GM19099 (cell line): ENCODE data around the gene RNF114.

Experiments used
- POLR2A ChIP-seq: IDR thresholded peaks from 3 replicates; pipeline ENCODE4 v1.6.1; 2011; ENCODE audit warnings: low read depth; ENCODE audit not compliant: insufficient read length; ENCODE audit errors: extremely low read depth

RNF114 gene

DNA sequence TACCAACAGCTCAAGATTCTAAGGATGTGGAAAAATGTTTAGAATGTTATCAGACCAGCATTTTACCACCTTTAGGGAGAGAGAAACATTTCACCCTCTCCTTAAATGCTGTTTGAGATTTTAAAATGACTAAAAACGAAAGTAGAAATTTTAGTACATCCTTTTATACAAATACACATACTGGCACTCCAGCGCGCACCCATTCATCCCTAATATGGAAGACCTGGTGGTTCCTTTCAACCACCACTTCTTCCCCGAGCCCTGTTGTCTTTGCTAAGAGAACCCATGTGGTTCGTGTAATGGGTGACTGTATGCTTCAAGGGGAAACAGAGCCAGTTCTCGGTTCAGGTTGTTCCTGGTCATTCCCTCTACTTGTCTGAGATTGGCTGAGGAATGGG is 42.1 kb upstream of the RNF114 start:
- TF ChIP-seq POLR2A: no peak

DNA sequence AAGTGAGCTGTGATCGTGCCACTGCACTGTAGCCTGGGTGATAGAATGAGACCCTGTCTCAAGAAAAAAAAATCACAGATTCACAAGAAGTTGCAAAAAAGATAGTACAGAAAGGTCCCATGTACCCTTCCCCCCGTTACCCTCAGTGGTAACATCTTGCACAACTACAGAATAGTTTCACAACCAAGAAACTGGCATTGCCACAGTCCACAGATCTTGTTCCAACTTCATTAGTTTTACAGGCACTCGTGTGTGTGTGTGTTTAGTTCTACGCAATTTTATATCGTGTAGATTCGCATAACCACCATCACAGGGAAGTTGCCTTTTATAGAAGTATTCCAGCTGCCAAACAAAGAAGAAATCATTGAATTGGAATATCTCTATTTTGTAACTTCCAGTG is 40.0 kb upstream of the RNF114 start:
- TF ChIP-seq POLR2A: no peak

DNA sequence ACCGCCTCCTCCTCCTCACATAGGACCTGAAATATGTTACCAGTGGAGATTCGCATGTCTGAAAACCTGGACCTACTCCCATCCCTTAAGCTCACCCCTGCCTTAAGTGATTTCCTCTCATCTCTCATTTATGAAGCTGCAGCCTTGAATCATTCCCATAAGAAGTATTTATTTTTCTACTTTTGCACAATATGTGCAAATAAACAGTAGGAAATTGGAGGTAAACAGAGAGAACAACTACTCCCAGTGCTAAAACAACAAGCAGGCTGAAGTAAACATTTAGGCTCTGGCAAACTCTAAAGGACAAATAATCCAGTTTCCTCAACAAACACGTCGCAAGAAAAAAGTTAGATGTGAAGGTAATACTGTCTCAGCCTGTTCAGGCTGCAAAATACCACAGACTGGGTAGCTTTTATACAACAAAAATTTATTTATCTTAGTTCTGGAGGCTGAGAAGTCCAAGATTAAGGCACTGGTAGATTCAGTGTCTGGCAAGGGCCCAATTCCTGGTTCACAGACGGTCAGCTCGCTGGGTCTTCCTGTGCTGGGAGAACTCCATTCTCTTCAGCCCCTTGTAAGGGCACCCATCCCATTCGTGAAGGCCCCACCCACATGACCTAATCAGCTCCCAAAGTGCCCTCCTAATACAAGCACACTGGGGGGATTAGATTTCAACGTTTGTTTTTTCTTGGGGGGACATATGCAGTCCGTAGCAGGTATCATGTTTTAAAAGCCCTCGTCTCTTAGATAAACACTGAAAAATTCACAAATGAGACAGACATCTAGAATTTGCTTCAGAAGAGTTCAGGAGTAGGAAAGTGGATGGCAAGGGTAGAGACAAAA is 36.4 kb upstream of the RNF114 start:
- TF ChIP-seq POLR2A: no peak

DNA sequence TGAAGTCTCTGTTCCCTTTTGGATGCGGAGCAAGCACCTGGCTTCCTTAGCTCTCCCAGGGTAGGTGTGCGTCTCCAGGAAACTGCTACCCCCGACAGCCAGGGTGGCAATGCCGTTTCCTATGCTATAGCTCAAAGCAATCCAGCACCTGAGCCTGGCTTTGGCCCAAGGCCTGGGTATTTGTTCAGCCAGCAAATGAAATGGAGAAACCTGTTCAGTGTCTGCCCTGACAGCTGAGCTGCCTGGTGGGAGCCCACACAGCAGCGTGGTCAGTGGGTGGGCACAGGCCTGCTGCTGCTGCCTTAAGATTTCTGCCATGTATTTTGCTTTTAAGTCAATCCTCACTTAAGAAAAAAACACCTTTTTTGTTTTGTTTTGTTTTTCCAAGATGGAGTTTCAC is 34.6 kb upstream of the RNF114 start:
- no peak for TF ChIP-seq POLR2A

DNA sequence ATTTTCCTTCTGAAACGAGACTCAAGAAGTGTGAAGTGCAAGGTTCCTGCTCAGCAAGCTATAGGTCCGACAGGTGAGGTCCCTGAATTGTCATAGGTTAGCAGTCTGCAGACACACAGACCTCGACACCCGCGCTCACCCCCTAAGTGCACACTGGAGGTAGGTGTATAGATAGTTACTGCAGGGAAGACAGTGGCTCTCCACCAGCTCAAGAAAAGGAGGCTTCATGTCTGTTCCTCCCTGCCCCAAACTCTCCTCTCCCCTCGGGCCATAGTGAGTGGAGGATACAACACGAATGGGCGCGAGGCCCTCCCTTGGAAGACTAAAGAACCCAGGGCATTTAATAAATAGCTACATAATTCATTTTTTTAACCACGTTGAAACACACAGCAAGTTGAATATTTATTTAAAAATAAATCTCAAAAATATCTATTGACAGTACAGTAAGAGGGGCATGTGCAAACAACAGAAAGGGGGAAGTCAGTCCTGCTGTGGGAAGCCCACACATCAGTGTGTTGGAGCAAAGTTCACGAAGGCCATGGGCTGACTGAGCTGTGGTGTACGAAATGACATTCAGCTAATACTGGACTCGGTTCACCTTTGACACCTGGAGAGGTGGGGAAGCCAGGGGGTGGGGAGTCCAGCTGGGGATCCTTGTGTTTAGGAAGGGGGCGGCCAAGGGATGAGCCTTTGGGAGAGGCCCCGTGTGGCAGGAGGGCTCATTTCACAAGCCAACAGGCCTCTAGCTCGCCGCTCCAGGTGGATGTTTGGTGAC is 31.6 kb upstream of the RNF114 start:
- TF ChIP-seq POLR2A: no peak

DNA sequence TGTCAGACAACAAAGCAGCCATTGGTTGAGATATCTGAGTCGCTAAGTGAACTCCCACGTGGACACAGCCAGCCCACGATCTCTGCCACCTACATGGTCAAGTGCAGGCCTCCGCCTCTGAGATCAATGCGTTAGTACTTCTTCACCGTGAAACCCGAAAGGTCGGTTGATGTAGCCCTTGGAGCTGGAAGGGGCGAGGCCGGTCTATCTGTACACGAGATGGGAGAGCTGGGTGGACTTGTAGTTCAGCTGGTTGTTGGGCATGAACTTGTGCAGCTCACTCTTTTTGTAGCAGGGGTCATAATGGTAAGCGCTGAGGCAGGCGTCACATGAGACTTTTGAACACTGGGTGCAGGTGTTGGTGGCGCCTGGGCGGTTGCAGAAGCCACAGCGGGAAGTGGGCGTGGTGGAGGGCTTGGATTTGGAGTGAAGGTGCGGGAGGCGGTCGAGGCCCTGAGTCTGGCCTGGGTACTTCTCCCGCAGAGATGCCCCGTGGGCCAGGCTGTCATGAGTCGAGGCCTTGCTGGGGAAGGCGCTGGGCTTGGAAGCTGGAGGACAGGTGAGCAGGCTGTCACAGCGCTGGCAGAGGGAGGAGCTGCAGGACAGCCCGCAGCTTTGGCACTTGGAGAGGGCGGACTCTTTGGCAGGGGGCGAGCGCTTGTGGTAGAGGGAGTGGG is 30.6 kb upstream of the RNF114 start:
- no peak for TF ChIP-seq POLR2A

DNA sequence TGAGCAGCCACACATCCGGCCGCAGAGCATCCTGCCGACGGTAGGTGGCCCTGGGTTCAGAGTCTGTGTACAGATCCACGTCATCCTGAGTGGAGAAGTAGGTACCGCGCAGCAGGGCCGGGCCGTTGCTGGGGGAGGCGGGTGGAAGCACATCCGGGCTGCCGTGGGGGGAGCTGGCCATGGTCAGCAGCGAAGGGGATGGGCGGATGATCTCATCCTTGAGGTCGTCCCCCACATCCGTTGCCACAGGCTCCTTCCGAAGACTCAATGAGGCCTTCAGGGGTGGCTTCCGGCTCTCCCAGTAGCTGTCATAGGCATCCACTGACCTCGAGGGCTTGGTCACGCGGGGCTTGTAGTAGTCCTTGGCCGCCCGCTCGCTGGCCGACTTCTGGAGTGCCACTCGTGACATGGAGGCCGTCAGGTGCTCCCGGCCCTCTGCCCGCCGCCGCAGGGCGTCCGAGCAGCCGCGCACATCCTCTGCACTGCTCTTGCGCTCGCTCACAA is 30.0 kb upstream of the RNF114 start:
- TF ChIP-seq POLR2A: no peak

DNA sequence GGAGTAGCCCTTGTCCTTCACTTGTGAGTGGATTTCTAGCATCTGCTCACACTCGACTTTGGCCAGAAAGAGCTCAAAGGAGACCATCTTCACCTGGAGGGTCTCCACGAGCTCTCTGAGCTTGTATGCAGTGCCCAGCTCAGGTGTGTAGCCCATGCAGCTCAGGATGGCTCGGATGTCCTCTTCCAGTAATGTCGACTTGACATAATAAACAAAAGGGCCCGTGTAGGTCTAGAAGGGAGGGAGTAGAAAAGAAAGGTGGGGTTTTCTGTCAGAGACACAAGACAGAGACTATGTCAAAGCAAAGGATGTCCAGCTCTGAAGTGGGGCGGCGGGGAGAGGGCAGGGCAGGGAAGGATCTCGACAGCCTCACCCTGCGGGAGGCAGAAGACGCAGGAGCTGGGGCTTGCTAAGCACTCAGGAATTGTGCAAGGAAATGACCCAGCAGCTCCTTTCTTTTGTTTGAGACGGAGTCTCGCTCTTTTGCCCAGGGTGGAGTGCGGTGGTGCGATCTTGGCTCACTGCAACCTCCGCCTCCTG is 29.5 kb upstream of the RNF114 start:
- no peak for TF ChIP-seq POLR2A

DNA sequence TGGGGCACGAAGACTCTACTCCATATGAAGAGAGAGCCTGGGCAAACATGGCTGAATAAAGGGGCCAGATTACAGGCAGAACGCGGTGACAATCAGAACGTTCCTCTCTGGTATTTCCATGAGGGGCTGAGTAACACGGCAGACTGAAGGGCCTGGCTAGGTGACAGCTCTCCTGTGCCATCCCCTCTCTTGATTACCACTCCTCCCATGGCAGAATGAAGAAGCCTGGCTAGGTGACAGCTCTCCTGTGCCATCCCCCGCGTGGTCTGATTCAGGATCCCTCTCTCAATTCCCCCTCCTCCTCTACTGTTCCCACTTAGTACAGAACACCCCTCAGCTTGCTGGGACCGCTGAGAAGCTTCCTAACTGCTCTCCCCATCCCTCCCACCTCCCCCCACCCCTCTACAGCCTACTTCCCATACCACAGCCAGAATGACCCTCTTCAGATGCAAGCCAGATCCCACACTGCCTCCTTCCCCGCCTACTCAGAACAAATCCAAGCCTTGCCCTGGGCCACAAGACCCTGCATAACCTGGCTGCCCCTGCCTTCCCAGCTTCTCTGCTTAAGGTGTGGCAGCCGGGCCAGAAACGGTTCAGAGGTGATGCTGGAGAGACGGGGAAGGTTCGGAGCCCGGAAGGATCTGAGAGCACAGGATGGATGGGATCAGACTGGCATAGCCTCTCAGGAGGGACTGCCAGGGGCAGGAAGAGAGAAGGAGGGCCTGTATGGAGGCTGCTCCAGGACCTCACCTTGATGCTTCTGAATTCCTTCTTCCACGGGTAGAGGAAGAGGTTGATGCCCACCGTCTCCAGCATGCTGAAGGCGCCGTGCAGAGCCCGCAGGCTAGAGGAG is 28.6 kb upstream of the RNF114 start:
- TF ChIP-seq POLR2A: no peak

DNA sequence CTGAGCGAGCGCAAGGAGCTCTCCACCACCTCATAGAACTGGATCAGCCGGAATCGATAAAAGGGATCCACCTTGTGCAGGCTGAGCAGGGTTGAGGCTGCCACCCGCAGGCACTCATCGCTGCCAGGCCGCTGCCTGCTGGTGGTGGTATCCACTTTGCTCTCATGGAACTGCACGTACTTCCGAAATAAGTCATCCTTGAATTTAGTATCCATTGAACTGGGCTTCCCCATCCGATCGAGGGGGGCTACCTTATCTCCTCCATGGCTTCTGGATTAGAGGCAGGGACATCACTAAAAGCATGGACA is 28.0 kb upstream of the RNF114 start:
- no peak for TF ChIP-seq POLR2A

DNA sequence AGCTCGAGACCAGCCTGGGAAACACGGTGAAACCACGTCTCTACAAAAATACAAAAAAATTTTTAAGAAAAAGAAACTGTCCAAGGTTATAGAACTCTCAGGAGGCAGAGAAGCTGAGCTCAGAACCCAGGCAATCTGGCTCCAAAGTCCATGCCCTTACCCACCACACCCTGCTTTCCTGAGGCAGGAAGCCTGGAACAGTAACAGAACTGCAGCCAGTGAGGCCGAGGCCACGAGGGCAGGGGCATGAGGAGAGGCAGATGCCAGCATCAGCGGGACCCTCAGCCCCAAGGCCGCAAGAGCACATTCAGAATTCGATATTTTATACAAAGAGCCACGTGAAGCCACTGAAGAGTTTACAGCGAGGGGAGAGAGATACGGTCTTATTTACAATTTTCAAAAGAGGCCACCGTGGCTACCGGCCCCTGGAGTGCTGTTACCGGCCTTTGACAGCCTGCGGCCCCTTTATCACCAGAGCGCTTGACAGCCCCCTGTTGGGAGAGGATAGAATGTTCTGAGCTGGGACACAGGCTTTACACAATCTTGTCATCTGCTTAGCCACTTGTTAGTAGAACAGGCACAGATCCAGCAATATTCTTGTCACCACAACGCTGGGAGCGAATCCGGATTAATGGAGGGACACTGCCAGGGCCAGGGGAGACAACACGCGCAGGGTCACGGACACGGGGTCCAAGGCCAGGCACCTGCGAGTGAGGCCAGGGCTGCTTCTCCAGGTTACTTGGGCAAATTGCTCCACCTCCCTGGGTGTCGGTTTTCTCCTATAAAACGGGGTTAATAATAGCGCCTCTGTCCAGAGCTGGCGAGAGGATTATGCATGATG is 26.5 kb upstream of the RNF114 start:
- TF ChIP-seq POLR2A: no peak

DNA sequence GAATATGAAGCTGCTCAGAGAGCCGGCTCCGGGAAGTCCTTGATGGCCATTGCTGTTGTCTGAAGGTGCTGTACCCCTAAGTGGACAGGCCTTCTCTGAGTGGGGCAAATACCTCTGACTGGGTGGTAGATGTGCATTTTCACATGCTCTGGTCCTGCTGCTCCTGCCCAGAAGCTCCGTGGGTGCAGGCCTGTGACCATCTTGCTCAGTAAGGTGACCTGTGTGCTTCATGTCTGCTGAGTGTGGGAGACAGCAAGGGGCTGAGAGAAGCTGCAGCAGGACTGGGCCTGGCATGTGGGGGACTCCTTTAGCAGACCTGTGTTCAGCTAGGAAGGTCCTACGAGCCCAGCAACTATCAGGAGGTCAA is 25.9 kb upstream of the RNF114 start:
- TF ChIP-seq POLR2A: no peak

DNA sequence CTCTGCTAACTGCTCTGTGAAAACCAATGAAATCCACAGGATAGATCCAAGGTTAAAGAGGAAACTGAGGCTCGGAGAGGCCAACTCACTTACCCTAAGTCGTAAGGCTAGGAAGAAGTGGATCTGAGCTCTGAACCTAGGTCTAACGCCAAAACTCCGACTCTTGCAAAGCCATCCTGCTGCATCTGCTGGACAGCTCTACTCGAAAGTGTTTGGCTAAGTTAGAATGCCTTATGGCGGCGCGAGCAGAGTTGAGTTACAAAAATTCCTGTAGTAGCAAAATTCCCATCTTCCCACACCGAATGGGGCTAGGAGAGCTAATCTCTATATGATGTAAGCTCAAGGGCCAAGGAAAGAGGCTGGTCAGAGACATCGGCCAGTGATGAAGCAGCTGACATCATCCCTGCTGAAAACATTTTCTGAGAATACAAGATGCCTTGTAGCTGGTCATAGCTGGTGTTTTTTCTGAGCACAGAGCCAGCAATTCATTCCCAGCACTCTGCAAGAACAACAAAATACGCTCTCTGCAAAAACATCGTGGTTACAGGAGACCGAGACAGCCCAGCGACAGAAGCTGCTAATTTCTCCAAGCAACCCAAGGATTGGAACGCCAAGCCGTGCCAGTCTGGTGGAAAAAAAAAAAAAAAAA is 22.7 kb upstream of the RNF114 start:
- no peak for TF ChIP-seq POLR2A
